Epithelial cell of esophagus (primary cell): ENCODE measurements around the gene SMG6.
A peak's percentile ranks its signal among the peaks of the same experiment; 100 is the strongest.
"Not testable (repeated sequence)": the region's sequence is repeated elsewhere in the genome, so short reads cannot be mapped to it uniquely, and the experiment has no call there.

Experiments
- DNase-seq: peaks from one replicate; pipeline ENCODE4 v3.0.0; 2010; ENCODE audit warnings: low read depth
- H3K4me3 ChIP-seq: 2 replicates; pipeline ENCODE4 v1.5.1; 2011; ENCODE audit warnings: mild to moderate bottlenecking, low read length, control low read depth
- TF ChIP-seq, protein P1 (sequence below): IDR thresholded peaks from 2 replicates; pipeline ENCODE4 v1.5.1; 2011; ENCODE audit warnings: low read depth, mild to moderate bottlenecking, low read length, control low read depth, inconsistent platforms; ENCODE audit not compliant: insufficient read depth; ENCODE audit errors: missing control alignments

Gene SMG6

DNA sequence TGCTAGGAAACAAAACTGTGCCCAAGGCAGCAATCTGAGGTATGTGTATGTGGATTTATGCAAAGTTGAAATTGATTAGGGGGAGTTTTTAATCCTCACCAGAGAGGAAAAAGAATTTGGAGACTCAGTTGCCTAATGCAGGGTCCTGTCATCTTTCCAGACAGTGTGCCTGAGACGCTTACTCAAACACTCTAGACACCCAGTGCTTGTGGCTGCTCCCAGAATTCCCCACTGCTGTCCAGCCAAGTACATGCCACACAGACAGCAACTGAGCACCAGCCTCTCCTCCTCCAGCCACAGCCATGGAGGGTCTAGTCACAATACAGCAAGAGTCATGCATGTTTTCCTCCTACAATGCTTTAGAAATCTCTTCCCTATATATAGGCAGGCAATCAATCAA, 130.6 kb downstream of the SMG6 start:
- no peak for DNase-seq
- no peak overlapping the region for H3K4me3 ChIP-seq
- TF ChIP-seq, protein P1, sequence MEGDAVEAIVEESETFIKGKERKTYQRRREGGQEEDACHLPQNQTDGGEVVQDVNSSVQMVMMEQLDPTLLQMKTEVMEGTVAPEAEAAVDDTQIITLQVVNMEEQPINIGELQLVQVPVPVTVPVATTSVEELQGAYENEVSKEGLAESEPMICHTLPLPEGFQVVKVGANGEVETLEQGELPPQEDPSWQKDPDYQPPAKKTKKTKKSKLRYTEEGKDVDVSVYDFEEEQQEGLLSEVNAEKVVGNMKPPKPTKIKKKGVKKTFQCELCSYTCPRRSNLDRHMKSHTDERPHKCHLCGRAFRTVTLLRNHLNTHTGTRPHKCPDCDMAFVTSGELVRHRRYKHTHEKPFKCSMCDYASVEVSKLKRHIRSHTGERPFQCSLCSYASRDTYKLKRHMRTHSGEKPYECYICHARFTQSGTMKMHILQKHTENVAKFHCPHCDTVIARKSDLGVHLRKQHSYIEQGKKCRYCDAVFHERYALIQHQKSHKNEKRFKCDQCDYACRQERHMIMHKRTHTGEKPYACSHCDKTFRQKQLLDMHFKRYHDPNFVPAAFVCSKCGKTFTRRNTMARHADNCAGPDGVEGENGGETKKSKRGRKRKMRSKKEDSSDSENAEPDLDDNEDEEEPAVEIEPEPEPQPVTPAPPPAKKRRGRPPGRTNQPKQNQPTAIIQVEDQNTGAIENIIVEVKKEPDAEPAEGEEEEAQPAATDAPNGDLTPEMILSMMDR, result no peak

DNA sequence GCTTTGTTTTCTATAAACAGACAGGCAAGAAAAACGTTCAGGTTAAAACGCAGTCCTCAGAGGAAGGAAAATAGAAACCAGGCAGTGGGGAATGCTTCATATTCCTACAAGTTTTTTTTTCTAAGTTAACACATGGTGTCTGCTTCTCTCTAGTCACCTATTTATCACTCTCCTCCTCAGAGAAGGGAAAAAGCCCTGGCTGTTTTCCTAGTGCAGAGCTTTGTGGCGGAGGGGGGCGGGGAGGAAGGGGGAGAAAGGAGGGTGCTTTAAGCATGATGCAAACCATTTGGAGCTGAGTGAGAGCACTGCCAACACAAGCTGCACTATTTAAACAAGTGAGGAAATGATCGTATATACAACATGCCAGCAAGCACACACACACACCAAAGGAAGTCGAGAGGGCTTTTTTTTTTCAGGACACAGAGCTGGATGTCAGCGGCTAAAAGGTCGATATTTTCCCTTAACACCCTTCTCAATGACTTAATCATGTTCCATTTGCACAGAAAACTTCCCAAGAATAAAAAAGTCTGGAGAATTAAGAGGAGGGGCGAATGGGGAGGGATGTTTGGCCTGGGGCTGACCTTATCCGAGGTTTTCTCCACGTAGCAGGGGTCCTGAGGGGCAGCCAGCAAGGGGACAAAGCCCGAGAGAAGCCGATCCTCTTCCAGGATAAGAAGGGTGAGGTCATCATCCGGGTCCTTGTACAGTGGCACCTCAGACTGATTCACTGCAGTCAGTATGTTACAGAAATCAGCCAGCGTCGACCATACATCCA, 131.3 kb downstream of the SMG6 start:
- DNase-seq, result peak; percentile 75
- TF ChIP-seq, protein P1, result no peak

DNA sequence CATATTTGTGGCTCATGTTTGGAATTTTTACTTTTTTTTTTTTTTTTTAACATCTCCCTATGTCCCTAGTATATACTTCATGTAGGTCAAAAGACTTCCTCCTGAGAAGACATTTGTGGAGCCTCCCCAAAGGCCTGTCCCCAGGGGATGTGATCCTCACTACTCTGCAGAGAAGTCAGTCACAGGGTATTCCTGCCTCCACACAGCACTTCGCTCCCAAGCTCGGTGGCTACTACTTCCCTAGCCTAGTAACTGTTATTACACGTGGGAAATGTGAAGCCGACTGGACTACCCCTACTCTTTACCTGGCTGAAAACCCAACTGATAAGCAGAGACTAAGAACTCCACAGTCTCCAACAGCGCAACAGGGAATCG, 131.9 kb downstream of the SMG6 start:
- TF ChIP-seq, protein P1, result no peak
- no peak for DNase-seq
- H3K4me3 ChIP-seq, result no peak overlapping the region

More for the DNA sequence above, 131.3 kb downstream of the SMG6 start:
- H3K4me3 ChIP-seq, result no peak overlapping the region

DNA sequence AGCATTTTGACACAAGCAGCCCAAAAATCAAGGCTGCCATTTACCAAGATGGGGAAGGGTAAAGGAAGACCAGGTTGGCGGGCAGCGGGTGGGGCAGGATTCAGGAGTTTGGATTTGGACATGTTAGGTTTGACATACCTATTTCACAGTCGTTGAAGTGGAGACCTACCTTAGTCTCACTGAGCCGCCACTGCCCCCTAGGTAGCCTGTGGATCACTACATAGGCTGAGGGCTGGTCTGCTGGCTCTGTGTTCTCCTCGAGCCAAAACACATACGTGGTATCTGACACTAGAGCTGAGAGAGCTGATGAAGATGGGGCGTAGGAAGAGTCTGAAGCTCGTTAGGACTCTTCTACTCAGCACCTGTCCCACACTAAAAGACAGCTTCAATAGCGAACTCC, 133.6 kb downstream of the SMG6 start:
- DNase-seq, result peak; percentile 27
- H3K4me3 ChIP-seq, result no peak overlapping the region
- TF ChIP-seq, protein P1, result peak; percentile 21

DNA sequence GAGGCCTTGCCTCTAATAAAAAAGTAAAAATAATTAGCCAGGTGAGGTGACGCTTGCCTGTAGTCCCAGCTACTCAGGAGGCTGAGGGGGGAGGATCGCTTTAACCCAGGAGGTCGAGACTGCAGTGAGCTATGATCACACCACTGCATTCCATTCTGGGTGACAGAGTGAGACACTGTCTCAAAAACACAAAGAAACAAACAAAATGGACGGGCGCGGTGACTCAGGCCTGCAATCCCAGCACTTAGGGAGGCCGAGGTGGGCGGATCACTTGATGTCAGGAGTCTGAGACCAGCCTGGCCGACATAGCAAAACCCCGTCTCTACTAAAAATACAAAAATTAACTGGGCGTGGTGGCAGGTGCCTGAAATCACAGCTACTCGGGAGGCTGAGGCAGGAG, 137.9 kb downstream of the SMG6 start:
- DNase-seq, H3K4me3 ChIP-seq: not testable (repeated sequence)

DNA sequence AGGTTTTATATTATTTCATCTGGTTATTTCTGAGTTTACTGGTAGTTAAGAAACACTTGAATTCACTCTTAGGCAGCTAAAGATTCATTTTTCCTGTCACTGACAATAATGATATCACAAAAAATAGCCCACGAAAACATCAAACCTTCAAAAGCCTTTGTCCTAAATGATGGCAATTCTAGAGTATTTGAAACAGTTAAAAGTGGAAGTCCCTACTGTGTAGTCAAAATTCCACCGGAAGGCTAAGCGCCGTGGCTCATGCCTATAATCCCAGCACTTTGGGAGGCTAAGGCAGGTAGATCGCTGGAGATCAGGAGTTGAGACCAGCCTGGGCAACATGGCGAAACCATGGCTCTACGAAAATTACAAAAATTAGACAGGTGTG, 145.2 kb downstream of the SMG6 start:
- TF ChIP-seq, protein P1, result no peak
- no peak for DNase-seq
- no peak overlapping the region for H3K4me3 ChIP-seq

DNA sequence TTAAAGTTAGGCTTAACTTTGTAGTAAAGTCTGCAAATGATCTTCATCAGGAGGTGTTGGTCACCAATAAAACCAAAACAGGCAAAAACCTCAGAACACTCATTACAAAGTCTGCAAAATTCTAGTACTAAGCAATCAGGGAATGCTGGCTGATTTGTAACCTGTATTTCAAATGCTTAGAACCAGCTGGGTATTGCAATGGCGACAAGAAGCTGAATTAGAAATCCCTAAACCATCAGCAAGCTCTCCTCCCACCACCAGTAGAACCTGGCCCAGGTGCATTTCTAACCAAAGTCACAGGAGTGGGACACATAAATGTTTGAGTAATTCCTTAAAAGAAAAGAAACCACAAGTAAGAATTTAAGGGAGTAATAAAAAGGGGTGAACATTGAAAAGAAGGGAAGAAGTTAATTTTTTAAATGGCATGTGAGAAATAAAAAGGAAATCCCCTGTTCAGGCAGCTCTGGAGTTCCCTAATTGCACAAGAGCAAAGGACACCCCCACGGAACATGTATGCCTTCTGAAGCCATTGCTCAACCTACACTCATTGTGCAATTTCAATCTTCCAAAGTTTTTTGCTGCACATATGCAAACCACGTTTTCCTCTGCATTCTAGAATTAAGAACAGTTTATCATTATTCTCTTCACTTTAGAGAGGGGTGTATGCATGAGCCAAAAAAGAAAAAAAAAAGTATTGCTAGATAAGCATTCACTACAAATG, 145.8 kb downstream of the SMG6 start:
- DNase-seq, result peak; percentile 92
- TF ChIP-seq, protein P1, result no peak
- no peak overlapping the region for H3K4me3 ChIP-seq
